Measurements from ENCODE around the gene AMIGO3.

DNA sequence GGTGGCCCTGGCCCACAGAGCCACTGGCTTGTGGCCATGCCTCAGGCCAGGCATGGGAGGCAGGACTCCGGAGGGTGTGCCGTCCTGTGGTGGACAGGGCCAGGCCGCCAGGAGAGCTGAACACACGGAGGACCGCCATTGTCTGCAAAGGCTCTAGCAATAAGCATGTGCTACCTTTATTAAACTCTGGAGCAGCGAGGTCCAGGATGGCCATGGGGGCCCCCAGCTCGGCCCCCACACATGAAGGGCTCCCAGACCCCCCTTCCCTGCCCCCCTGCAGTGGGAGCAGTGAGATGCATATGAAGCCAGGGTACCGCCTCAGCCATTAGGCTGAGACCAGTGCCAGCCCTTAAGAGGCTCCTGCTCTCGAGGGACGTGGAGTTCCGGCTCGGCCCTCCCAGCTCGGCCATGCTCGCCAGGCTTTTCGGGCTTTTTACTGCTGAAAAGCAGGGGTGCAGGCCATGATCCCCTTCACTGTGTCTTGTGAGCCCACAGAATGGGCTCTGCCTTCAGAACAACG lies 2.7 kb downstream of the AMIGO3 start:
- TF ChIP-seq CTCF (IDR thresholded peaks at IDR 0.05): no peak
- no peak for TF ChIP-seq EZH2 (IDR thresholded peaks at IDR 0.05; ENCODE audit: borderline replicate concordance, insufficient read depth, low read depth, low read length, poor library complexity, severe bottlenecking)

All from B cell (primary cell).